ENCODE measurements around the gene CDK5RAP3.

Gene CDK5RAP3

GRCh38 chr17:48011405-48012150 lies 40.7 kb downstream of the CDK5RAP3 start:
- TF ChIP-seq TAF1 (IDR thresholded peaks at IDR 0.05; ENCODE audit: borderline replicate concordance, insufficient read depth, low read length): no peak
- no peak for TF ChIP-seq REST (IDR thresholded peaks at IDR 0.05; ENCODE audit: insufficient read depth in 1 of 2, low read depth in 2 of 2, low read length in 2 of 2)
- no peak for TF ChIP-seq FOXP2 (optimal IDR thresholded peaks at IDR 0.05; ENCODE audit: borderline replicate concordance, extremely low read depth, extremely low read length, insufficient read depth)
- TF ChIP-seq SIN3A (IDR thresholded peaks at IDR 0.05; ENCODE audit: borderline replicate concordance, insufficient read depth, low read length): no peak
- TF ChIP-seq POLR2AphosphoS5 (IDR thresholded peaks at IDR 0.05; ENCODE audit: low read depth, low read length): no peak

DNA sequence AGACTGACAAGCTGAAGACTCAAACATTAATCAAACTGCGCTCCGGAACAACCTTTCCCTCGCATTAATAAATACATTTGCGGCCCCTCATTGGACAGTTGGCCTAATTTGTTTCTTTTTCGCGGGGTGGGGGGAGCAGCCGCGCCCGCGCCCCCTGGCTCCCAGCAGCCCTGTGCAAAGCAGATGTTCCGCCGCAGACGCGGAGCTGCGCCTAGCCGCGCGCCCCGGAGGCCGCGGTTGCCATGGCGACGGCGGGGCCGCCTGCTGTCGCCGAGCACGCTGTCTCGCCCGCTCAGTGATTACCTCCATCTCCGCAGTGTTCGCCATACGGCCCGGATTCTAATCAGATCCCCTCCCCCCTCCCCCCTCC lies 41.2 kb downstream of the CDK5RAP3 start:
- TF ChIP-seq REST (IDR thresholded peaks at IDR 0.05; ENCODE audit: insufficient read depth in 1 of 2, low read depth in 2 of 2, low read length in 2 of 2) (no peak), TAF1 (IDR thresholded peaks at IDR 0.05; ENCODE audit: borderline replicate concordance, insufficient read depth, low read length) (no peak), POLR2AphosphoS5 (IDR thresholded peaks at IDR 0.05; ENCODE audit: low read depth, low read length) (no peak), FOXP2 (optimal IDR thresholded peaks at IDR 0.05; ENCODE audit: borderline replicate concordance, extremely low read depth, extremely low read length, insufficient read depth) (no peak), SIN3A (IDR thresholded peaks at IDR 0.05; ENCODE audit: borderline replicate concordance, insufficient read depth, low read length) (no peak)

DNA sequence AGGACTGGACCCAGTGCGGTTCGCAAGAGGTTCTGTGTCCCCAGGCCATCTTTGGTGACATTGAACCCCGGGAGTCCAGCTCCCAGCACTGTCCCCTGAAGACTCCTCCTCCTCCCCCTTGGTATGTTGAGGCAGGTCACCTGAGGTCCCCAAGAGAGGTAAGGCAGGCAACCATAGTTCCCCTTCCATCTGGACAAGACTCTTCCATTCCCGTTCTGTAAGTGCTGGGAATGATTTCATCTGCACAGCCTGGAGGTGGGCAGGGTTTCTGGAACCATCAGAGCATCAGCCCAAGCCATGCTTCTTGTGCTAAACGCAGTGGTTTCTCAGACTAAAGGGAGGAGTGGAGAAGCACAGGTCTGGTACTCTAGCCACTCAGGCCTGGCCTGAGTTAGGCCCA lies 41.7 kb downstream of the CDK5RAP3 start:
- no peak for TF ChIP-seq REST (IDR thresholded peaks at IDR 0.05; ENCODE audit: insufficient read depth in 1 of 2, low read depth in 2 of 2, low read length in 2 of 2)
- TF ChIP-seq SIN3A (IDR thresholded peaks at IDR 0.05; ENCODE audit: borderline replicate concordance, insufficient read depth, low read length): no peak

DNA sequence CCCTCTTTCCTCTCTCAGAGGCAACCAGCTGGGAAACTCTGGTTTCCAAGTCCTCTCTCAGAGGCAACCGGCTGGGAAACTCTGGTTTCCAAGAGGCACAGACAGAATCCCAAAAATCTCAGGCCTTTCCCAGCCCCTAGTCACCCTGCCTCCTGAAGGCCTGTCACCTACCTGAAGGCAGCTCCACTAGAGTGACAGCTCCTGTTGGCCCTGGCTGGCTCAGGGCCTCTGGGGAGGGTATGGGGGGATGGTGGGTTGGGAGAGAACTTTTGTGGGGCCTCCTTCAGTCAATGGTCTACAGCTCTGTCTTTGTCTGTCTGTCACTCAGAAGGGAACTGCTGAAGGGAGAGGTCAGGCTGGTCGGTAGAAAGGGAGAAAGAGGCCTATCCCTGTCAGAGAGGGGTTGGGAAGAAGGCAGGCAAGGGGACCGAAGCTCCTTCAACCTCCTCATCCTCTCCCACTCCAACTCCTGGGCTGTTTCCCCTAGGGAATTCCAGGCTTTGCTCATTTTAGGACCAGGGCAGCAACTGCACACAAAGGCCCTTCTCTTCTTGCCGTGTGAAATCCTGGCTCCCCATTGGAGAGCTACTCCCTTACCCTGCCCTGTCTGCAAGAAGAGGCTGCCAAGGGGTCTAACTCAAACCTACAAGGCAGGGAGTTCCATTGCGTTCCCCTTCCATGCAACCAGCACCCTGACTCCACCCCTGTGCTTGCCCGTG lies 43.1 kb downstream of the CDK5RAP3 start:
- TF ChIP-seq REST (IDR thresholded peaks at IDR 0.05; ENCODE audit: insufficient read depth in 1 of 2, low read depth in 2 of 2, low read length in 2 of 2) (no peak), TAF1 (IDR thresholded peaks at IDR 0.05; ENCODE audit: borderline replicate concordance, insufficient read depth, low read length) (no peak), FOXP2 (optimal IDR thresholded peaks at IDR 0.05; ENCODE audit: borderline replicate concordance, extremely low read depth, extremely low read length, insufficient read depth) (no peak), POLR2AphosphoS5 (IDR thresholded peaks at IDR 0.05; ENCODE audit: low read depth, low read length) (no peak), SIN3A (IDR thresholded peaks at IDR 0.05; ENCODE audit: borderline replicate concordance, insufficient read depth, low read length) (no peak)
